Skeletal muscle tissue (tissue), 4 donors: ENCODE measurements around the gene RCBTB2. TPM values are rescaled to one million over a fixed set of nuclear protein-coding genes. Genes with fewer than 3 reads are reported as not detected.

Experiments
- H3K27ac ChIP-seq: one replicate; pipeline ENCODE4 v1.7.0; 2013; ENCODE audit warnings: mild to moderate bottlenecking, low read depth, low read length, inconsistent platforms
- H3K27me3 ChIP-seq, 3 donors: one replicate each; pipeline ENCODE4 v1.7.0; 2013; ENCODE audit warnings: low read length in 3 of 3; ENCODE audit not compliant: control insufficient read depth in 3 of 3, insufficient read depth in 3 of 3
- H3K36me3 ChIP-seq, 3 donors: one replicate each; pipeline ENCODE4 v1.7.0; 2013; ENCODE audit warnings: low read length in 3 of 3; ENCODE audit not compliant: control insufficient read depth in 3 of 3, insufficient read depth in 3 of 3
- H3K4me1 ChIP-seq, 3 donors: one replicate each; pipeline ENCODE4 v1.7.0; 2013; ENCODE audit warnings: low read length in 3 of 3, mild to moderate bottlenecking in 3 of 3; ENCODE audit not compliant: control insufficient read depth in 3 of 3, insufficient read depth in 3 of 3
- H3K4me3 ChIP-seq, 3 donors: one replicate each; pipeline ENCODE4 v1.7.0; 2013; ENCODE audit warnings: low read length in 3 of 3
- H3K9ac ChIP-seq, 3 donors: one replicate each; pipeline ENCODE4 v1.7.0; 2013; ENCODE audit warnings: low read length in 3 of 3, mild to moderate bottlenecking in 3 of 3, moderate library complexity in 2 of 3, low read depth in 1 of 3
- H3K9me3 ChIP-seq, 3 donors: one replicate each; pipeline ENCODE4 v1.7.0; 2013; ENCODE audit warnings: low read length in 3 of 3; ENCODE audit not compliant: control insufficient read depth in 3 of 3
- total RNA-seq: library from RNA; depleted of rRNA; stranded (reverse); fragments of >200 nt; gene quantifications from one replicate; pipeline ENCODE4 v1.2.3, GENCODE V29; 2014
- donor health status: Osteomylitis.

Gene RCBTB2
- total RNA-seq, 1 donor from 2014 or later: 18.3 TPM

DNA sequence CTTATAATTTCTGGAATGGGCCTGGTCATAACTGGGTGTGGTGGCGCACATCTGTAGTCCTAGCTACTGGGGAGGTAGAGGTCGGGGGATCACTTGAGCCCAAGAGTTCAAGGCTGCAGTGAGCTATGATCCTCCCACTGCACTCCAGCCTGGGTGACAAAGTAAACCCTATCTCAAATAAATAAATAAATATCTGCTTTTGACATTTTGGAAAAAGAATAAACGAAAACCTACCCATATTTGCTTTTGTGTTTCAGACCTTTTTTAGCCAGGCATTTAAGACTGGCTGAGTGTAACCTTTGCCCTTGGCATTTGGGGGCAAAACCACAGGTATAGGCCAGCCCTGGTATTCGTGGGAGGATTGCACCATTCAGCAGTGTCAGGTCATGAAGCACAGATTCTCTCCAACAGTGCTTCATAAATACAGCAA, 14.8 kb upstream of the RCBTB2 start:
- peaks cover 3 to 12% (median 3%) of the 10 kb centered on the region in 3 donors for H3K9me3 ChIP-seq
- no peak overlapping the region for H3K9ac ChIP-seq
- H3K27ac ChIP-seq: no peak overlapping the region
- H3K4me1 ChIP-seq: peaks cover 1 to 5% (median 4%) of the 10 kb centered on the region in 3 donors
- no peaks in the 10 kb centered on the region for H3K27me3 ChIP-seq
- H3K4me3 ChIP-seq: no peak overlapping the region
- H3K36me3 ChIP-seq: no peaks in the 10 kb centered on the region

DNA sequence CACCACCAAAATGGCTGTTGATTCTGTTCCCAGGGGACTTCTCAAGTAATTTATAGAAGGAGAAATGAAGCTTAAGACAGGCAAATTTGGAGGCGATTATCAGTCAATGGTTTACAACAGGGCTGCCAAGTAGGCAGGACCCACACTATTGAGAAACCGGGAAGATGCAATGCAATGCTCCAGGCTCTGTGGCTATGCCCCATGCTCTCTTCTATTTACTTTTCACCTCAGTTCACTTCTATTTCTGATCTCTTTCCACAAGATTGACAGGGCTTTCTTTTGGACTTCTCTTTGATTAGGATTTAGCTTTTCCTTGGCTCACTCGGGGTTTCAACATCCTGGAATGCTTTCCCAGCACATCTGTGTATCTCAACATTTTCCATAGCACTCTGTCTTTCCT, 12.7 kb upstream of the RCBTB2 start:
- no peak overlapping the region for H3K4me3 ChIP-seq
- H3K27ac ChIP-seq: no peak overlapping the region
- H3K9ac ChIP-seq: no peak overlapping the region
- no peaks in the 10 kb centered on the region for H3K36me3 ChIP-seq
- H3K9me3 ChIP-seq: no peaks in the 10 kb centered on the region
- no peaks in the 10 kb centered on the region for H3K27me3 ChIP-seq
- peaks cover 10 to 14% (median 11%) of the 10 kb centered on the region in 3 donors for H3K4me1 ChIP-seq

DNA sequence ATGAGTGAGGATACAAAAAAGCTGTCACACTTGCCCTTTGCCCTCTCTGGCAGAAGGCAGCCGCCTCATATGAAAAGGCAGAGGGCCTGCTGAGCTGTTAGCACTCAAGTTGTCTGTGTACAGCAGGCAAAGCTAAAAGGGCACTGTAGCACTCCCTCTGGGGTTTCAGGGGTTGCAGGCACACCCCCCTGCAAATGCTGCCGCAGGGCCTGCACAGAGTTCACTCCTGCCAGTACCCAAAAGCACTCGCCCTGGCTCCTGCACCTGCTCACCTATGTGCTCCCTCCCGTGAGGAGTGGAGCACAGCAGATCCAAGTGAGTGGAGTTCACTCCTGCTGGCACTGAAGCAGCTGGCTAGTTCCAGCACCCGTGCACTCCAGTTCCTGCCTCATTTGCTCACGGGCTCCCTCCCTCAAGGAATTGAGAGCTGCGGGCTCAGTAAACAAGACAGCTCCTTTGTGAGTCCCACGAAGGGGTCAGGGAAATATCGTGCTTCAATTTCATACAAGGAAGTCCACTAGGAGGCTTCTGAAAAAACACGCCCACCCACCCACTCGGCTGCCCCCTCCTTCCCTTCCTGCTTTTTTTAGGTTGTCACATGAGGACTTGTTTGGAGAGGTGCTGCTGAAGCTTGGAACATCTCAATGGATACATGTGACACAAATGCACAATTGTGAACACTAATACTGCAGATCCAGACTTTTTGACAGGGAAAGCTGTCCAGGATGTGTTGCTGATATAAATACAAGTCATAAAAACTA, 9.9 kb upstream of the RCBTB2 start:
- H3K9ac ChIP-seq: peak overlapping the region; percentile 11 to 78 (median 36)
- H3K4me3 ChIP-seq: peak overlapping the region; percentile 26 to 54 (median 49)
- peaks cover 10 to 14% (median 11%) of the 10 kb centered on the region in 3 donors for H3K4me1 ChIP-seq
- H3K27me3 ChIP-seq: no peaks in the 10 kb centered on the region
- no peaks in the 10 kb centered on the region for H3K9me3 ChIP-seq
- H3K27ac ChIP-seq: peak overlapping the region; percentile 75
- H3K36me3 ChIP-seq: no peaks in the 10 kb centered on the region

DNA sequence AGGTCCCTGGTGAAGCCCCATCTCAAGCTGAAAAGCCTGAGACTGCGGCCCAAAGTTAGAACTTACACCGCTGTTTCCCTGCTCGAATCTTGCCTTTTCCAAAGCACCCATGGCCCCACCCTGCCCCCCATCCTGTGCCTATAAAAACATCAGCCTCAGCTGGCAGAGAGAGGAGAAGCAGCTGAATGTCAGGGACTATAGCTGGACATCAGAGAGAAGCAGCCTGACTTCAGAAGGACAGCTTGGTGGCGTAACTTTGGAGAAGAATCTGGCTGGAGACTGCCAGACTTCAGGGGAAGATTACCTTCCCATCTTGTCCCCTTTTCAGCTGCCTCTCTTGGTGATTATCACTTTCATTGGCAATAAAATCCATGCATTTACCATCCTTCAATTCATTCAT, 9.3 kb upstream of the RCBTB2 start:
- H3K4me1 ChIP-seq: peaks cover 10 to 14% (median 11%) of the 10 kb centered on the region in 3 donors
- no peaks in the 10 kb centered on the region for H3K36me3 ChIP-seq
- H3K9ac ChIP-seq: peak overlapping the region; percentile 11 to 78 (median 36)
- no peaks in the 10 kb centered on the region for H3K9me3 ChIP-seq
- peak overlapping the region in 1 of 3 donors; percentile 49 for H3K4me3 ChIP-seq
- H3K27ac ChIP-seq: peak overlapping the region; percentile 75
- no peaks in the 10 kb centered on the region for H3K27me3 ChIP-seq

DNA sequence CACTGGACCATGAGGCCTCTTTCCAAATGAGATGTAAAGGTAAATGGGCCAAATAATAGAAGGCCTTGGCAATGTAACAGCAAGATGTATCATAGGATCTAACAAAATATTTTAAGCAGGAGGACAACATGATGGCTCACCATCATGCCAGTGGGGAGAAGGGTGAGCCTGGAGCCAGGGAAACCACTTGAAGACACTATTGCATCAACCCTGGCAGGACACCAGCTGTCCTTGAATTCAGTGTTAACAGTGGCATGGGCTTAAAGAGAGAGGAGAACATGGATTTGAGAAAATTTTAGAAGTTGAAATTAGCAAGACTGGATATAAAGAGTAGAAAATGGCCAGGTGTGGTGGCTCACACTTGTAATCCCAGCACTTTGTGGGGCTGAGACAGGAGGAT, 6.7 kb upstream of the RCBTB2 start:
- H3K27ac ChIP-seq: no peak overlapping the region
- H3K4me3 ChIP-seq: no peak overlapping the region
- no peaks in the 10 kb centered on the region for H3K9me3 ChIP-seq
- H3K27me3 ChIP-seq: no peaks in the 10 kb centered on the region
- no peaks in the 10 kb centered on the region for H3K36me3 ChIP-seq
- no peak overlapping the region for H3K9ac ChIP-seq
- H3K4me1 ChIP-seq: peaks cover 10 to 14% (median 11%) of the 10 kb centered on the region in 3 donors

DNA sequence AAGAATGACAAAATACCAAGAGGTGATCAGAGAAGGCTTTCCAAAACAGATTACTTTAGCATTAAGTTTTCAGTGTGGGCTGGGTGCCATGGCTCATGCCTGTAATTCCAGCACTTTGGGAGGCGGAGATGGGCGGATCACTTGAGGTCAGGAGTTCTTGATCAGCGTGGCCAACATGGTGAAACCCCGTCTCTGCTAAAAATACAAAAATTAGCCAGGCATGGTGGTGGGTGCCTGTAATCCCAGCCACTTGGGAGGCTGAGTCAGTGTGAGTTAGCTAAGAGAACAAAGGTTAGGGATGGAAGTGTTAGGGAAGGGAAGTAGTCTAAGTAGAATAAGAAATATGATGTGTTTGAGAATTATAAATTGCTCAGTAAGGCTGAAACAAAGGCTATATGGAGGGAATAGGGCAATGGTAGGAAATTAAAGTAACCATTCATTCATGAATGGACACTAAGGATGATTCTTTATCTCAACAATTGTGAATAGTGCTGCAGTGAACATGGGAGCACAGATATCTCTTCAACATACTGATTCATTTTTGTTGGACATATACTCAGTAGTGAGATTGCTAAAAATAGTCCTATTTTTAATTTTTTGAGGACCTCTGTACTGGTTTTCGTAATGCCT, 3.9 kb upstream of the RCBTB2 start:
- H3K27ac ChIP-seq: no peak overlapping the region

DNA sequence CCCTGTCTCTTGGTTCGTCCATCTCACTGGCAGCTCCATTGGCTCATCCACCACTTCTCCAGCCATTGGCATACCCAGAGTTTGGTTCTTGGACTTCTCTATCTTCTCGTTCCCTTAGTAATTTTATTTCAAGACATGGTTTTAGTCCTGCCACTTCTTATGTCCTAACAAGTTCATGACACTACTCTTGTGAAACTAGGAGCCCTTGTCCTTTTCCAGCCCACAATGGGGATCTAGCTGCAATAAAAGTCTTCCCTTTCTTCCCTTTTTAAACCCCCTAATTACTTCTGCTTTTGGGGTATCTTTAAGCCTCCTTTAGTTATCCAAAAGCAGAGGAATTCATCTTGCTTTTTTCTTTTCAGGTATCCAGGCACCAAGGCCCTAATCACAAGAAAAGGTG, 2.9 kb upstream of the RCBTB2 start:
- peaks cover 6 to 10% (median 8%) of the 10 kb centered on the region in 3 donors for H3K4me1 ChIP-seq

More for the DNA sequence above, 3.9 kb upstream of the RCBTB2 start:
- no peaks in the 10 kb centered on the region for H3K9me3 ChIP-seq
- peaks cover 1 to 5% (median 2%) of the 10 kb centered on the region in 3 donors for H3K4me1 ChIP-seq
- H3K9ac ChIP-seq: no peak overlapping the region
- no peaks in the 10 kb centered on the region for H3K27me3 ChIP-seq
- no peaks in the 10 kb centered on the region for H3K36me3 ChIP-seq
- no peak overlapping the region for H3K4me3 ChIP-seq

DNA sequence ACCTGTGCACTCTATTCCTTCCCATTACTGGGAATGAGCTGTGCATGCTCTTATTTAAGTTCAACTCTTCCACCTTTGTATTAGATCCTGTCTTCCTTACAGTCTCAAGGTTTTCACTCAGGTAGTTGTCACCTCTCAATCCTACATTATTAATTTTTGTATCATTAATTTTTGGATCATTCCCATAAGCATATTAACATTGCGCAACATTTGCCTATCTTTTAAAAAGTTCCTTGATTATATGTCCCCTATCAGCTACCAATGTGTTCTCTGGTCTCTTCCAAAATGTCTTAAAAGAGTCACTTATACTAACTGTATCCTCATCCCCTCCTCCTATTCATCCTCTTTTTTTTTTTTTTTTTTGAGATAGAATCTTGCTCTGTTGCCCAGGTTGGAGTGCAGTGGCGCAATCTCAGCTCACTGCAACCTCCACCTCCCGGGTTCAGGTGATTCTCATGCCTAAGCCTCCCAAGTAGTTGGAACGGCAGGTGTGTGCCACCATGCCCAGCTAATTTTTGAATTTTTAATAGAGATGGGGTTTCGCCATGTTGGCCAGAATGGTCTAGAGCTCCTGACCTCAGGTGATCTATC, 2.1 kb upstream of the RCBTB2 start:
- H3K9ac ChIP-seq: no peak overlapping the region
- peaks cover 6 to 10% (median 8%) of the 10 kb centered on the region in 3 donors for H3K4me1 ChIP-seq
- no peaks in the 10 kb centered on the region for H3K9me3 ChIP-seq
- H3K4me3 ChIP-seq: no peak overlapping the region
- H3K27me3 ChIP-seq: no peaks in the 10 kb centered on the region
- H3K27ac ChIP-seq: no peak overlapping the region
- no peaks in the 10 kb centered on the region for H3K36me3 ChIP-seq

More for the DNA sequence above, 2.9 kb upstream of the RCBTB2 start:
- Histone ChIP-seq H3K27me3 (no peaks in the 10 kb centered on the region), H3K9me3 (no peaks in the 10 kb centered on the region), H3K36me3 (no peaks in the 10 kb centered on the region), H3K4me3 (no peak overlapping the region), H3K9ac (no peak overlapping the region), H3K27ac (no peak overlapping the region)

DNA sequence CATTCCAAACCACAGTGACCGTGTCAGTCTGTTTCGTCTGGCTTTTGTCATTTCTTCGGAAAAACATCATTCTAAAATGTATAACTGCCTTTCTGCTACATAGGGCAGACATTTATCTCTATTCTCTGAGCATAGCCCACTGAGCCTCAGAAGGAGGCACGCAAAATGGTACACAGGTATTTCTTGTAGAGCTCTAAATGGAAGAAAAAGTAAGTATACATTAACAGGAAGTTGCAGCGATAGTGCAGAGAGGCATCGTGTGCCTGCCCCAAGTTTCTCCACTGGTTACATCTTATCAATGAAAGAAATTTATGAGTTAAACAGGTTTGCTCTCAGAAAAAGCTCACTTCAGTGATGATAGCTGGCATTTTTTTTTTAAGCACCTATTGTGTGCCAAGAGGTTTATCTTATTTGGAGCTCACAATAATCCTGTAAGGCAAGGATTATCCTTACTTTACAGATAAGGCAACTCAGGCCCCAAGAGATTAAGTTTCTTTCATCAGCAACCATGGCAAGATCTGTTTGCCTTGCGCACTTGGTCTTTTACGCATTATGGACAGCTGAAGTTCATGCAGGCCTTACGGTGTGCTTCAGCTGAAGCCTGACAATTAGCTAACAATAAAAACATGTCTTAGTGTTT, 1.2 kb upstream of the RCBTB2 start:
- H3K4me1 ChIP-seq: peaks cover 6 to 10% (median 8%) of the 10 kb centered on the region in 3 donors
- H3K36me3 ChIP-seq: no peaks in the 10 kb centered on the region
- no peak overlapping the region for H3K27ac ChIP-seq
- H3K9me3 ChIP-seq: no peaks in the 10 kb centered on the region
- H3K27me3 ChIP-seq: no peaks in the 10 kb centered on the region
- H3K4me3 ChIP-seq: no peak overlapping the region
- H3K9ac ChIP-seq: peak overlapping the region in 1 of 3 donors; percentile 6
